HepG2 (cell line): Measurements from ENCODE around the gene LENG1. TPM values are rescaled to one million over a fixed set of nuclear protein-coding genes. Genes with fewer than 3 reads are reported as not detected.

Source experiments
- DNMT3B ChIP-seq: conservative IDR thresholded peaks from 2 replicates; pipeline ENCODE4 v1.6.1; 2016; ENCODE audit warnings: missing biosample characterization, control low read depth
- GABPB1 ChIP-seq: IDR thresholded peaks from 2 replicates; pipeline ENCODE4 v1.6.1; 2016; ENCODE audit warnings: mild to moderate bottlenecking, missing genetic modification reagents, moderate library complexity, missing compliant biosample characterization
- JUN ChIP-seq: sonication (generic); formaldehyde crosslinking; IDR thresholded peaks from 2 replicates; pipeline ENCODE4 v1.4.0; 2020; ENCODE audit warnings: mild to moderate bottlenecking, missing genetic modification reagents
- KAT8 ChIP-seq: IDR thresholded peaks from 2 replicates; pipeline ENCODE4 v1.6.1; 2016; ENCODE audit warnings: missing genetic modification reagents, missing compliant biosample characterization
- KMT2B ChIP-seq: IDR thresholded peaks from 2 replicates; pipeline ENCODE4 v1.6.1; 2016; ENCODE audit warnings: missing genetic modification reagents, missing compliant biosample characterization
- NFKBIZ ChIP-seq: IDR thresholded peaks from 2 replicates; pipeline ENCODE4 v1.6.1; 2018; ENCODE audit warnings: missing genetic modification reagents, missing compliant biosample characterization
- ZBTB10 ChIP-seq: sonication (generic); formaldehyde crosslinking; IDR thresholded peaks from 2 replicates; pipeline ENCODE4 v1.4.0; 2020; ENCODE audit warnings: missing genetic modification reagents, borderline replicate concordance
- ZBTB46 ChIP-seq: sonication (generic); formaldehyde crosslinking; IDR thresholded peaks from 2 replicates; pipeline ENCODE4 v1.4.0; 2020; ENCODE audit warnings: mild to moderate bottlenecking, missing genetic modification reagents, borderline replicate concordance
- ZC3H13 ChIP-seq: sonication (generic); formaldehyde crosslinking; IDR thresholded peaks from 2 replicates; pipeline ENCODE4 v1.8.1; 2023; ENCODE audit warnings: mild to moderate bottlenecking, missing genetic modification reagents, moderate library complexity
- ZGPAT ChIP-seq: IDR thresholded peaks from 2 replicates; pipeline ENCODE4 v1.6.1; 2016; ENCODE audit warnings: mild to moderate bottlenecking
- ZHX2 ChIP-seq, 2 experiments: sonication (generic) in 1 of 2; formaldehyde crosslinking in 1 of 2; IDR thresholded peaks; 2 replicates each; pipeline versions ENCODE4 v1.6.1 to v1.9.0; 2014 to 2022; ENCODE audit warnings: antibody characterized with exemption in 1 of 2, borderline replicate concordance in 1 of 2, inconsistent platforms in 1 of 2, low read depth in 1 of 2, missing genetic modification reagents in 1 of 2
- ZKSCAN8 ChIP-seq: IDR thresholded peaks from 2 replicates; pipeline ENCODE4 v1.6.1; 2016; ENCODE audit warnings: borderline replicate concordance, missing genetic modification reagents, missing compliant biosample characterization
- ZNF598 ChIP-seq: sonication (generic); formaldehyde crosslinking; IDR thresholded peaks from 2 replicates; pipeline ENCODE4 v1.5.1; 2020; ENCODE audit warnings: mild to moderate bottlenecking, missing genetic modification reagents, borderline replicate concordance
- ZNF709 ChIP-seq: sonication (generic); formaldehyde crosslinking; IDR thresholded peaks from 2 replicates; pipeline ENCODE4 v1.5.0; 2020; ENCODE audit warnings: mild to moderate bottlenecking, missing genetic modification reagents
- polyA plus RNA-seq, 8 experiments: library from polyadenylated mRNA; depleted of rRNA in 3 of 8; stranded (reverse) in 7 of 8; unstranded in 1 of 8; fragments of >200 nt; fragmentation: Illumina TruSeq in 4 of 8; extraction: Trizol in 4 of 8; gene quantifications; 2 replicates each; pipeline versions ENCODE4 v1.2.1 to v1.2.3, GENCODE V29; 2011 to 2016; ENCODE audit warnings: low read depth in 4 of 8, missing spikeins in 1 of 8, mixed read lengths in 1 of 8; ENCODE audit not compliant: insufficient read depth in 1 of 8
- total RNA-seq, 5 experiments: library from RNA; depleted of rRNA; stranded (reverse); fragments of >200 nt; fragmentation: Illumina TruSeq; extraction: Trizol; gene quantifications; 2 replicates each; pipeline ENCODE4 v1.2.3, GENCODE V29; 2016; ENCODE audit warnings: low read depth in 1 of 5

Gene LENG1
- total and polyA plus RNA-seq, 2 of the 13 experiments (the other 11 are each of a cell fraction or from before 2014, with no cell fraction given) = 1.8 to 3.8 TPM

GRCh38 chr19:54115109-54116063, 44.1 kb downstream of the LENG1 start, which contains the start of the genes PRPF31 and TFPT (continued):
- TF ChIP-seq ZBTB10 (CRISPR knock-in tag) (no peak), ZBTB46 (0 out of 2 replicates have a peak, but pooled peaks have one; percentile 63), KAT8 (CRISPR knock-in tag) (peak; percentile 99), NFKBIZ (CRISPR knock-in tag) (peak; percentile 73; the same call in 1 of the 2 replicates), ZNF598 (CRISPR knock-in tag) (0 out of 2 replicates have a peak, but pooled peaks have one; percentile 63), ZNF709 (CRISPR knock-in tag) (no peak), KMT2B (CRISPR knock-in tag) (peak; percentile 91), ZKSCAN8 (CRISPR knock-in tag) (no peak; the same call in 1 of the 2 replicates), DNMT3B (CRISPR knock-in tag) (no peak; the same call in 1 of the 2 replicates), GABPB1 (CRISPR knock-in tag) (peak; percentile 92), ZGPAT (CRISPR knock-in tag) (peak; percentile 90), ZC3H13 (CRISPR knock-in tag) (peak; percentile 92), ZHX2 (IDR thresholded peaks at IDR 0.05; ENCODE audit: low read depth) (peak; percentile 95), ZHX2 (CRISPR knock-in tag; IDR thresholded peaks at IDR 0.05; ENCODE audit: borderline replicate concordance) (0 out of 2 replicates have a peak, but pooled peaks have one; percentile 21), JUN (CRISPR knock-in tag) (peak; percentile 67; the same call in 1 of the 2 replicates)
